Gastrocnemius medialis (tissue), 4 donors: ENCODE measurements around the gene IQUB. TPM values are rescaled to one million over a fixed set of nuclear protein-coding genes. Genes with fewer than 3 reads are reported as not detected.

Experiments
- ATAC-seq, 2 donors: fragments of 150-250 bp; one replicate each; pipeline ENCODE4 v1.9.1; 2016
- DNase-seq, 2 donors: peaks; one replicate each; pipeline ENCODE4 v3.0.0-alpha.2; 2019
- H3K27ac ChIP-seq, 4 donors: fragments of 200-600 bp; sonication (generic); 1 replicate in 1 of 4; 2 replicates in 3 of 4; pipeline ENCODE4 v1.5.1; 2016 to 2018; ENCODE audit warnings: mild to moderate bottlenecking in 2 of 4, moderate library complexity in 1 of 4
- H3K27me3 ChIP-seq, 3 donors: fragments of 200-600 bp; sonication (generic) in 2 of 3; 1 replicate in 1 of 3; 2 replicates in 2 of 3; pipeline versions ENCODE4 v1.5.1 to v1.6.0; 2016 to 2019; ENCODE audit warnings: mild to moderate bottlenecking in 1 of 3, moderate library complexity in 1 of 3
- H3K36me3 ChIP-seq, 2 donors: fragments of 200-600 bp; sonication (generic) in 1 of 2; one replicate each; pipeline ENCODE4 v1.5.1; 2017 to 2018
- H3K4me1 ChIP-seq, 2 donors: fragments of 200-600 bp; sonication (generic) in 1 of 2; one replicate each; pipeline ENCODE4 v1.5.1; 2016 to 2017; ENCODE audit warnings: mild to moderate bottlenecking in 2 of 2
- H3K4me3 ChIP-seq, 4 donors: fragments of 200-600 bp; sonication (generic) in 3 of 4; 1 replicate in 1 of 4; 2 replicates in 3 of 4; pipeline ENCODE4 v1.5.1; 2016 to 2019; ENCODE audit warnings: mild to moderate bottlenecking in 2 of 4
- H3K9me3 ChIP-seq, 3 donors: fragments of 200-600 bp; sonication (generic) in 2 of 3; 1 replicate in 1 of 3; 2 replicates in 2 of 3; pipeline ENCODE4 v1.5.1; 2016 to 2019
- POLR2A ChIP-seq, 2 donors: fragments of 450-650 bp; IDR thresholded peaks; one replicate each; pipeline ENCODE4 v1.6.1; 2017; ENCODE audit warnings: antibody characterized with exemption in 2 of 2, mild to moderate bottlenecking in 2 of 2, moderate library complexity in 2 of 2
- in situ Hi-C, 4 donors: fragments of 200-750 bp; cut with MboI; loops; one replicate each; pipeline versions ENCODE4 v1.15.0 to v1.8.0; 2017; ENCODE audit warnings: low sequenced_read_pairs in 4 of 4
- intact Hi-C: fragments of 100-400 bp; cut with DNase I; formaldehyde crosslinking; loops from one replicate; pipeline ENCODE4 v1.15.1; 2023; ENCODE audit warnings: low total_unique reads
- total RNA-seq, 4 donors: library from RNA; depleted of rRNA; stranded (reverse); fragments of >200 nt; gene quantifications; one replicate each; pipeline versions ENCODE4 v1.1.0 to v1.2.3, GENCODE V29; 2016
- TF ChIP-seq, protein P1 (sequence below), 5 experiments: fragments of 450-650 bp in 3 of 5; fragments of 200-600 bp in 2 of 5; sonication (generic) in 2 of 5; IDR thresholded peaks in 4 of 5; conservative IDR thresholded peaks in 1 of 5; 1 replicate in 4 of 5; 2 replicates in 1 of 5; pipeline ENCODE4 v1.5.1; 2016 to 2019; ENCODE audit warnings: antibody characterized with exemption in 5 of 5, mild to moderate bottlenecking in 3 of 5, moderate library complexity in 3 of 5

Gene IQUB
- total RNA-seq, 4 donors from 2014 or later, result 0.15 to 0.42 (median 0.26) TPM; not detected in 1

DNA sequence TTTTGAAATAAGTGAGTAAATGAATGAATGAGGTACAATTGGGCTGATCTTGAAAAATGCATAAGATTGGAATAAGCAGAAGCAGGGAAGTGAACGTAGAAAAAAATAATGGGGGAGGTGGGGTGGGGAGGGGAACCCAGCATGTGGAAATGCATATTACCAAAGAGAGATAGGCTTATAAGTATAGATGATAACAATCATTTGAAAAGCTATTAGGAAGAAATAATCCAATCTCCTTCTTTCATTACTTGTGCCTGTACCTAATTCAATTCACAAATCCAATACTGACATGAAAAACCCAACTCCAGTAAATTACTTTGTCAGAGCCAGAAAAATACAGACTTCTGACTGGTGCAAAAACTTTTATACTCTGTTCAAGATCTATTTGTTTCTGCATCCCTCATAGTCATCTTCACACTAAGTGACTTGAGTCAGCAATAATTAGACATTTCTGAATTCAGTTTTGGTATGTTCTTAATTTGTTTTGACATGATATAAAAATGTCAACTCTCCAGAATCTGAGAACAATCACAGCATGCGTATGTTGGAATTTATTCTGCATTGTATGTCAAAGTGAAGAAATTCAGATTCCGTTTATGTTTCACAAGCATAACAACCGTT, 99.2 kb downstream of the IQUB start:
- H3K4me3 ChIP-seq, result no peak overlapping the region
- no peak for DNase-seq
- intact Hi-C loops, result no loop called here
- in situ Hi-C loops, result no loop called here
- no peak overlapping the region for H3K27ac ChIP-seq
- H3K27me3 ChIP-seq, result no peaks in the 10 kb centered on the region
- no peak for ATAC-seq
- no peaks in the 10 kb centered on the region for H3K36me3 ChIP-seq
- H3K4me1 ChIP-seq, result no peaks in the 10 kb centered on the region
- no peak for TF ChIP-seq POLR2A (IDR thresholded peaks at IDR 0.05)
- TF ChIP-seq, protein P1, sequence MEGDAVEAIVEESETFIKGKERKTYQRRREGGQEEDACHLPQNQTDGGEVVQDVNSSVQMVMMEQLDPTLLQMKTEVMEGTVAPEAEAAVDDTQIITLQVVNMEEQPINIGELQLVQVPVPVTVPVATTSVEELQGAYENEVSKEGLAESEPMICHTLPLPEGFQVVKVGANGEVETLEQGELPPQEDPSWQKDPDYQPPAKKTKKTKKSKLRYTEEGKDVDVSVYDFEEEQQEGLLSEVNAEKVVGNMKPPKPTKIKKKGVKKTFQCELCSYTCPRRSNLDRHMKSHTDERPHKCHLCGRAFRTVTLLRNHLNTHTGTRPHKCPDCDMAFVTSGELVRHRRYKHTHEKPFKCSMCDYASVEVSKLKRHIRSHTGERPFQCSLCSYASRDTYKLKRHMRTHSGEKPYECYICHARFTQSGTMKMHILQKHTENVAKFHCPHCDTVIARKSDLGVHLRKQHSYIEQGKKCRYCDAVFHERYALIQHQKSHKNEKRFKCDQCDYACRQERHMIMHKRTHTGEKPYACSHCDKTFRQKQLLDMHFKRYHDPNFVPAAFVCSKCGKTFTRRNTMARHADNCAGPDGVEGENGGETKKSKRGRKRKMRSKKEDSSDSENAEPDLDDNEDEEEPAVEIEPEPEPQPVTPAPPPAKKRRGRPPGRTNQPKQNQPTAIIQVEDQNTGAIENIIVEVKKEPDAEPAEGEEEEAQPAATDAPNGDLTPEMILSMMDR (IDR thresholded peaks at IDR 0.05 in 4 of 5, conservative IDR thresholded peaks at IDR 0.05 in 1 of 5), result no peak
- H3K9me3 ChIP-seq, result no peaks in the 10 kb centered on the region

DNA sequence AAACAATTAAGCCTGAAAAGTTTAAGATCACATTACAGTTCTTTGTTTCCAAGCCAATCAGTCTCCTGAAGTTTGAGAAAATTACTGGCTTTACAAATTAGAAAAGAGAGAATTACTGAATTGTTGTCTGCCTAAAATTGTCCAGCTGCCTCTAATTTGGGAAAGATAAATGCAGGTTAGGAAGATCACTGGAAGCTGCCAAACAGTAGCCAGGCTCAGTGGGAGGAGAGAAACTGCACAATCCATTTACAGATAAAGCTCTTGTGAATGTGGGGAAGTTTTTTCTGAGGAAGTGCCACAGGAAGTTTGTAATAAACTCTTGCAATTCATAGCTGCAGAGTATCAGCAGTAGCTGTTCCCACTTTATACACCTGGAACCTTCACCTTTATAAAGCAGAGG, 100.7 kb downstream of the IQUB start:
- DNase-seq (no peak), ATAC-seq (no peak)
- no peak overlapping the region for H3K27ac ChIP-seq
- no peak overlapping the region for H3K4me3 ChIP-seq
- H3K9me3 ChIP-seq, result no peaks in the 10 kb centered on the region
- H3K36me3 ChIP-seq, result no peaks in the 10 kb centered on the region
- in situ Hi-C loops (no loop called here), intact Hi-C loops (no loop called here)
- no peaks in the 10 kb centered on the region for H3K4me1 ChIP-seq
- no peaks in the 10 kb centered on the region for H3K27me3 ChIP-seq
- TF ChIP-seq, protein P1 (IDR thresholded peaks at IDR 0.05 in 4 of 5, conservative IDR thresholded peaks at IDR 0.05 in 1 of 5), result no peak
- no peak for TF ChIP-seq POLR2A (IDR thresholded peaks at IDR 0.05)

DNA sequence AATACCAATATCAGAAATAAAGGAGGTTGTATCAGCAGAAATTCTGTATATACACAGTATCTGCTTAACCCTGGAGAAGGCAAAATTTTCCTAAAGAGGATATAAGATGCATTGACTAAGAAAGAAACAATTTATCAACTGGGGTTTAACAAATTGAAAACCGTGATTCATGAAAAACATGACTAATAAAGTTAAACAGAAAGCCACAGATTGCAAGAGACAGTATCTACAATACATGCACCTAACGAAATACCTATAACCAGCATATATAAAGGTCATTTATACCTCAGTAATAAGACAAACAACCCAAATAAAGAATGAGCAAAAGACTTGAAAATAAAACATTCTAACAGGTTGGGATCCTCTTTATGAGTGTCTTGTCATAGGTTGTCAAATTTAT, 101.8 kb downstream of the IQUB start:
- in situ Hi-C loops (no loop called here), intact Hi-C loops (no loop called here)
- Histone ChIP-seq H3K4me1 (no peaks in the 10 kb centered on the region), H3K36me3 (no peaks in the 10 kb centered on the region), H3K27ac (no peak overlapping the region), H3K27me3 (no peaks in the 10 kb centered on the region), H3K9me3 (no peaks in the 10 kb centered on the region), H3K4me3 (no peak overlapping the region)
- ATAC-seq (no peak), DNase-seq (no peak)
- TF ChIP-seq, protein P1 (IDR thresholded peaks at IDR 0.05 in 4 of 5, conservative IDR thresholded peaks at IDR 0.05 in 1 of 5), result no peak
- TF ChIP-seq POLR2A (IDR thresholded peaks at IDR 0.05), result no peak

DNA sequence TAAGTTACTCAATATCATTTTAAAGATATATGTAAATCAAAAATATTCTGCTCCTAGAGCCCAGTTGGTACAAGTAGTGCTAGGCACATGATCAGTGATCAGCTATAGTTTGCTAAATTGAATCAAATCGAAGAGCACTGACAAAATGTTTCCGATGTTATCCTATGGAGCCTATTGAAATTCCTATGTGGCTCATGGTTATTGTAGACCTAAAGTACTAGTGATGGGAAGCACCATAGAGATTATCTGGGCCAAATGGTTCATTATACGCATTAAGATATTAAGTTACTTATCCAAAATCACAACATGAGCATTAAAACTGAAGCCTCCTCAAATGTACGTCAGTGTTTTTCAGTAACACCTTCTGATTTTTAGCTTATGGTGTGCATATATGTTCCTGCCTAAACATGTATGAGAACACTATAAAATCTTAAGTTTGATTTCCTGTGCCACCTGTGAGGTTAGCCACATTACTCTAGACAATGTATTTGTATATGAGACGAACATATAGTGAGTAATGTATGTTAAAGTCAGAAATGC, 103.2 kb downstream of the IQUB start:
- in situ Hi-C loops (no loop called here), intact Hi-C loops (no loop called here)
- Histone ChIP-seq H3K4me1 (no peaks in the 10 kb centered on the region), H3K9me3 (no peaks in the 10 kb centered on the region), H3K36me3 (no peaks in the 10 kb centered on the region), H3K27ac (no peak overlapping the region), H3K27me3 (no peaks in the 10 kb centered on the region), H3K4me3 (no peak overlapping the region)
- TF ChIP-seq POLR2A (IDR thresholded peaks at IDR 0.05), result no peak
- TF ChIP-seq, protein P1 (IDR thresholded peaks at IDR 0.05 in 4 of 5, conservative IDR thresholded peaks at IDR 0.05 in 1 of 5), result no peak
- no peak for DNase-seq
- no peak for ATAC-seq

DNA sequence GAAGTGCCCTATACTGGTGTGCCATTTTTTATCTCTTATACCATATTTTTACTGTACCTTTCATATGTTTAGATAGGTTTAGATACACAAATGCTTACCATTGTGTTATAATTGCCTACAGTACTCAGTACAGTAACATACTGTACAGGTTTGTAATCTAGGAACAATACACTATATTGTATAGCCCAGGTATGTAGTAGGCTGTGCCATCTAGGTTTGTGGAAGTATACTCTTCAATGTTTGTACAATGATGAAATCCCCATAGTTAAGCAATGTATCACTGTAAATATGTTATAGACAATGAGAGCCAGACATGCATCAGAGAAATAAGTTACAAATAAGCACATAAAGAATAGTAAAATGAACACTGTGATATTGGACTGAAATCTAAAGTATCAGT, 109.1 kb downstream of the IQUB start:
- in situ Hi-C loops, result no loop called here
- H3K27ac ChIP-seq, result no peak overlapping the region
- no peak overlapping the region for H3K4me3 ChIP-seq
- TF ChIP-seq, protein P1 (IDR thresholded peaks at IDR 0.05 in 4 of 5, conservative IDR thresholded peaks at IDR 0.05 in 1 of 5), result no peak
- no peak for TF ChIP-seq POLR2A (IDR thresholded peaks at IDR 0.05)
- intact Hi-C loops, result no loop called here
- H3K36me3 ChIP-seq, result no peaks in the 10 kb centered on the region
- H3K27me3 ChIP-seq, result no peaks in the 10 kb centered on the region
- no peak for DNase-seq
- H3K9me3 ChIP-seq, result no peaks in the 10 kb centered on the region
- H3K4me1 ChIP-seq, result no peaks in the 10 kb centered on the region
- no peak for ATAC-seq
